ENCODE results near the gene ADGRF1. TPM values are rescaled to one million over a fixed set of nuclear protein-coding genes. Genes with fewer than 3 reads are reported as not detected.
"Not testable (repeated sequence)": the region's sequence is repeated elsewhere in the genome, so short reads cannot be mapped to it uniquely, and the experiment has no call there.

ADGRF1 gene
- polyA plus RNA-seq, 10 donors, result 0.07 to 0.22 (median 0.14) TPM; not detected in 3

DNA sequence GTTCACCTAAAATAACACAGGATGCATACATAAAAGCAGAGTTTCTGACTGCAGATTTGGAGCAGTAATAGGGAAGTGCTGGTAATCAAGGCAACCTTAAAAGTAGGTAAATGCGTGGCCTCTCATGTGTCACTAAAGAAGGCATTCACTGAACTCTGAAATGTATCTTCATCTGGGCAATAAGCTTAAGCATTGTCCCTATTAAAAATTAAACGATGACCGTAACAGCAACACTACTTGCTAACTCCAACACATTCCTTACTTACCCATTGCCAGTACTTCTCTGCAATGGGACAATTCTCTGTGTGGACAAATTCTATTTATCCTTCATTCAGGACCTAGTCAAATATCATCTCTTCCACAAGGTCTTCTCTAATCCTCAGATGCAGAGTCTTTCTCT is 19.9 kb downstream of the ADGRF1 start:
- no peak for DNase-seq

DNA sequence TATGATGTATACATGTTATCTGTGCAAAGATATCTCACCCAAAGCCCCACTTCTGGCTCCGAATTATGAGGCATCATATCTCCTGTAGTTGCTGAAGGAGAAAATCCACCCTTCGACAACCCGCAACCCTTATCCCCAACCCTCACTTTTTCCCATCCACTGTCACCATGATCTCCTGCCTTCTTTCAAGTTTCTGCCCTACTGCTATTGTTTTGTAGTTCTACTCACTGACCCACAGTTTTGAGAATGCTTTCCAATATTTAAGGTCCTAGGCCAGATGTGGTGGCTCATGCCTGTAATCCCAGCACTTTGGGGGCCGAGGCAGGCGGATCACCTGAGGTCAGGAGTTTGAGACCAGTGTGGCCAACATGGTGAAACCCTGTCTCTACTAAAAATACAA is 22.2 kb downstream of the ADGRF1 start:
- no peak for DNase-seq

DNA sequence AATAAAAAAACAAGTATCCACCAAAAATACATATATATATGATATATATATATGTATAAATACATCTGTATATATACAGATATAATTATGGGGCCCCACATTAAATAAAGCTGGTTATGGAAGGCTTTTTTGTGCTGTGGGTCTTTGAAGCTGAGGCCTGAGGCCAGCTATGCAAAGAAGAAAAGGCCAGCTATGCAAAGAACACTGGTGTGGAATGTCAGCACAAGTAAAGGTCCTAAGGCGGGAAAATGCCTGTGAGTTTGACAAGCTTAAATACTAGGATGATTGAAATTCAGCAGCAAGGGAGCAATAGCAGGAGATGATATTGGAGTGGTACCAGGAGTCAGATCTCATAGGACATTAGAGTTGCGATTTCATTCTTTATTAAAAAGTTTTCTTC is 25.2 kb downstream of the ADGRF1 start:
- DNase-seq, result no peak

DNA sequence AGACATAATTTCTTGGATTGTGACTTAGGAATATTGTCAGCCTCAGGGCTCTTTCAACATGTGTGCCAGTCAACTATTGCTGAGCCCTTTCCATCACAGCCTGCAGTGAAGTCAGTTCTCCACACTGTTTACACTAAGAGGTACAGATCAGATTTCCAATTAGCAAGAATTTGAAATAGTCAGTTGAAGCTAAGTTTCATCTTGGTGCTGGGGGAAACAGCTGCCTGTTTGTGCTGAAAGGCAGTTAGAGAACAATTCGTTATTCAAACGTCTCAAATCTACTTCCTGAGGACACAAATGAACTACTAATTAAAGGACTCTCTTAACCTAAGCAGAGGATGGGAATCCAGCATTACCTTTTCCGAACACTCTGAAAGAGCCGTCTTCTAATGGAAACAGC is 25.9 kb downstream of the ADGRF1 start:
- peak in 1 of 3 donors; percentile 4 for DNase-seq

DNA sequence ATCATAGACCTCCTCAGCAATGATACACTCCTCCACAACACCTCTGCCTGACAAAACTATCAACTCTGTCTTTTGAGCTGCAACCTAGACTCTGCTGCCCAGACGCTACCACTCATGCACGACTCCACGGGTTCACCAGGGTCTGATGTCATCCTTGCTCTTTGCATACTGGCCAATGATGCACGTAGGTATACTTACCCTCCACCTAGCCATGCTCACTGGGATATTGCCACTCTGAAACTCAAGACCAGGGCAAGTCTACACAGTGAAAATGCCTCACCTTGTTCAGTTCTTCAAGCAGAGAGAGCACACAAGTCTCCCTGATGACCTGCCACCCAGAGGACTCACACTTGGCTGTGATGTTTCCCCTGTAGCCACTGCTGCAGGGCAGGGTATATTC is 27.7 kb downstream of the ADGRF1 start:
- DNase-seq, result no peak

DNA sequence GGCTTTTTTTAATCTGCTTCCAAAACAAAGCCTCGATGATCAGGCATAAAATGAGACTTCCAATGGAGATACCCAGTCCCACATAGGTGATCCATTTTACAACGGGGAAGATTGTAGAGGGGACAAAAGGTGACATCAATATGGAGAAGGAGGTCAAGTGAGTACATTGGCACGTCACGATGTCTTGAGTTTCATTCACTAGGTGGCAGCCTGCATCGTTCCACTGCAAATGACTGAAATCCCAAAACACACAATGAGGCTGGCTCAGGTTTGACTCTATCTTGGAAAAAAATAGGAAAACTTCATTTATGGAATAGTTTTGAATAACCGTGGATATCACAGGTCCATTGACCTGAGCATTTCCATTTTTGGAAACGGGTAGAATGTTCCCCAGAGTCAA is 32.5 kb downstream of the ADGRF1 start:
- no peak for DNase-seq

DNA sequence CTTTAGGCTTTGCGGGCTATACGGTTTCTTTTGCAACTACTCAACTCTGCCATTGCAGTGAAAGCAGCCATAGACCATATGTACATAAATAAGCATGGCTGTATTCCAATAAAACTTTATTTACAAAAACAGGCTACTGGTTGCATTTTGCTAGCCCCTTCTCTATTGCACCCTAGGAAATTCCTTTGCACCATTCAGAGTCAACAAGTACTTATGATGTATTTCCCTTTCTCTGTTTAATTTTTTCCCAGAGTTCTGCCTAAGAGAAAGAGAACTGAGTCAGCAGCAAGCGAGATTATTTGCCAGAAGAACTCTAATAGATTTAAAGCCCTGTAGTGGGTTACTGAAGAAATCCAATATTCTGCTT is 33.8 kb downstream of the ADGRF1 start:
- no peak for DNase-seq

DNA sequence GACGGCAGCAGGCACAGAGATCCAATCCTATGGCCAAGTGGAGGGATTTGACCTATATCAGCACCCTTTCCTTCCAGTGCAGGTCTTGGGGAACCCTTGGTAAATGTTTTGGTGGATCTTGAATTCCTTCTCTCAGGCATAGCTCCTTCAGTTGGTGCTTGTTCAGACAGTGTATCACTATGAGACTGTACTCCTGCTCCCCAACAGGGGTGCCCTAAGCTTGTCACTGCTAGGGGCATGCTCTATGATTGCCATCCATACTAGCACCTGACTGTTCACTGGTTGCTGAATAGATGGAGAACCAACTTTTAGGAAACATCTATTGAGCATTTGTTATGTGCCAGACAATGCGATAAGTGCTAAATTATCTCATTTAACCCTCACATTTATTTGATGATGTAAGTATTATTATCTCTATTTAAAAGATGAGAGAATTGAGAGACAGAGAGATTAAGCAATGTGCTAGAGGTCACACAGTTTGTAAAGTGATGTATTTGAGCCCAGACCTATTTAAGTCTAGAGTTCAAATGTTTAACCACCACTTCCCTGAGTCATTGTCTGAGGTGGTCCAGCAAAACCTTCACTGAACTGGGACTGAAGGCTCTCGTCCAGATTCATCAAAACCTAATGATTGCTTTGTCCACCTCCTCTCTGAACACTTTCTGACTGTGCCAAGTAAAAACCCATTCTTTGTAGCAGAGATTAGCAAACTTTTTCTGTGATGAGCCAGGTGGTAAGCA is 34.3 kb downstream of the ADGRF1 start:
- no peak for DNase-seq

DNA sequence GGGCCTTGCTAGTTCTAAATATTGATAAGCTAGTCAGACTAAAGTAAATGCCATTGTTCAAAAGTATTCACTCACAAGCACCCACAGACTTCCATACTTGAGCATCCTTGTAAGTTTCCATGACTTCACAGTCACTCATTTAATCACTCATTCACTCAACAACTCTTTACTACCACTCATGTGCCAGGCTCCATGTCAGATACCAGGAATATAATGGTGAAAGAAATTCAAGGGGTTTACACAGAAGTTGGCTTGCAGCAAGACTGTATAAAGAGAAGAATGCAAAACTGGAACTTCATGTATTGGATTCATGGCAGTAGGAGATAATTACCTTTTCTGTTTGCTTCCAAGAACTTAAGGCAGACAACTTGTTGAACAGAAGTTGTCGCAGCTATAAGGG is 36.6 kb downstream of the ADGRF1 start:
- DNase-seq, result no peak

DNA sequence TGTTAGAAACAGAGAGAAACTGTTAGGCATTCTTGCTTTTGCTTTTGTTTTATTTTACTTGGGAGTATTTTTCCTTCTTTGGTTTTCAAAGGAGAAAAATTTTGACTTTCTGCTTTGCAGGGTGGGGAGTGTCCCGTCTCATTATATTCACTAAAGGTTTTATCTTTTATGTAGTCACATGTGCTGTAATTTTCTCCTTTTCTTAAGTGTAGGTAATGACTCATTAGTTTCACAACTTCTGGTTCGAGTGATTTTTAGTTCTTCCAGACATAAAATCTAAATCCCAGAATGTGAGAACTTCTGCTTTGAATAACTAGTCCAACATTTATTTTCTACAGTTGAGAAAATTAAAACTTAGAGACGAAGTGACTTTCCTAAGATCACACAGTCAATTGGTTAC is 37.7 kb downstream of the ADGRF1 start:
- no peak for DNase-seq

DNA sequence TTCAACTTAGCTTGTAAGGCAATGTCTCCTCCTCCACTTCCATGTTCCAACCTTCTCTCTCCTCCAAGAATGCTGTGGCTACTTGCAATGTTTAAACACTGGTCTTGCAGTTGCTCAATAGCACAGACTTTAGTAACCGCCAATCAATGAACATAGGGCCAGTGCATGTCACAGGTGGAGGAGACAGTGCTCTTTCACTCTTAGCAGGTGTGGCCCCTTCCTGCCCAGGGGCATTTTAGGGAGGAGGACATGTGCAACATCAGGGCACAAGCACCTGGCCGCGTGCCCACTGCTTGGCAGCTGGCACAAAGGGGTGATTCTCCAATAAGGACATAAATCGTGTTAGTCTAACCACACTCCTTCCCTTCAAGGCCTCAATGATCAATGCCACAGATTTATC is 41.3 kb downstream of the ADGRF1 start:
- DNase-seq, result no peak

DNA sequence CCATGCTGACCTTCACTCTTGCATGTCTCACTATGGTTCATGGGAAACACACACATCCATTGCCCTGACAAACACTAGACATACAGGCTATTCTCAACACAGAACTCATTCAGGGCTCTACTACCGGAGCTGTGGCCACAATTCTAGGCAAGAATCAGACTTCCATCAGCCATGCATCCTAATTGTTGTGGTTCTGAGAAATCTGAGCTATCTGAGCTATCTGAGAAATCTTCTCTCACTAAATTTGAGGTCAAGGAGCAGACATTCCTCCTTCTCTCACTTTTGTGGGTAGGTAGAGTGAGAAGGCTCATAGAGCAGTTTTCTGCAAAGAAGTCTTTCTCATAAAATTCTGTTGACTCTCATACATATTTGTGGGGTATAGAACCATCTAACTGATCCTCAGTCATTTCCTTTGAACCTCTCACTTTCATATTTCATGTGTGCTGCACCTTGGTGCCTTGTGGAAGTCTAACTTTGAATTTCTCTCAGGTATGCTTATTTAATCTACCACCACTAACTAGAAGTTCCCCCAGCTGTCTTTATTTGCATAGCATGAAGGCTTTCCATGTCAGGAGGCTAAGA is 43.6 kb downstream of the ADGRF1 start:
- DNase-seq, result no peak

DNA sequence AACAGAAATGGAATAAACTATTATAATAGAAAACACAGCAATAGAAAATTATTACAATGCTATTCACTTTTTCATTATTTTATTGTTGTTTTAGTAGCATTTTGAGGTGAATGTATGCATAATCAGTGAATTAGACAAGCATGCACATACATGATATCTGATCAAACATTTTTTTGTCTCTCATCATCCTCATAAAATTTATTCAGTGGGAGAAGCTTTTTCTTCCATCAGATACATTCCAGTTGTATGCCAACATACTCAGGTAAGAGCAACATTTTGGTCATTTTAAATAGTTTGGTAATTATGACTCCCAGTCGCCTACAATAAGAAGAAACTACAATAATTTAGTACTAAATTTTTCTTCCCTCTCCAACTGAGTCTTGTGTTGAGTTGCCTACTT is 44.5 kb downstream of the ADGRF1 start:
- no peak for DNase-seq

DNA sequence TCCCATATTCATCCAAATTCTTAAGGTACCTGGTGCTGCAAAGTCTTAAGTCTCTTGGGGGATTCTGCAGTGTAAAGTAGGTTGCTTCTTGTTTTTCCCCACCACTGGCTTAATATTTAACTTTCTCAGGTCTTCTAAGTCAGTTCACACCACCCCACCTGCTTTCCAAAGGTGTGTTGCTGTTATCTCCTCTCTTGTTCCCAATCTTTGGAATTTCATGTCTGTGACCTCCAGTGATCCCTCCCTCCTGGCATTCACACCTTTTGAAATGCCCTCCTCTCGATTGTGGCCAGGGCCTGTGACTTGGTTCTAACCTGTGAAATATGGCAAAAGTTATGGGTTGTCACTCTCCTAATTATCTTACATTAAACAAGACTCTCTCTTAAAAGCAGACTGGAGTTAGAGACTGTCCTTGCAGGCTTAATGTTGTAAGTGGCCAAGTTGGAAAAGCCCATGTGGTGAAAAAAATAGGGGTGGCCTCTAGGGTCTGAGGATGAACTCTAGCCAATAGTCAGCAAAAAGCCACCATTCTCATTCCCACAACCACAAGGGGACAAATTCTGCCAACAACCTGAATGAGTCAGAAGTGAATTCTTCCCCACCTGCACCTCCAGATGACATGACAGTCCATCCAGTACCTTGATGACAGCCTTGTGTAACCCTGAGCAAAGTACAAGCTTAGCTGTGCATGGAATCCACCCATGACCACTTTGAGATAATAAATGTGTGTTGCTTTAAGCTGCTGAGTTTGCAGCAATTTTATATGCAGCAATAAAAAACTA is 45.1 kb downstream of the ADGRF1 start:
- no peak for DNase-seq

DNA sequence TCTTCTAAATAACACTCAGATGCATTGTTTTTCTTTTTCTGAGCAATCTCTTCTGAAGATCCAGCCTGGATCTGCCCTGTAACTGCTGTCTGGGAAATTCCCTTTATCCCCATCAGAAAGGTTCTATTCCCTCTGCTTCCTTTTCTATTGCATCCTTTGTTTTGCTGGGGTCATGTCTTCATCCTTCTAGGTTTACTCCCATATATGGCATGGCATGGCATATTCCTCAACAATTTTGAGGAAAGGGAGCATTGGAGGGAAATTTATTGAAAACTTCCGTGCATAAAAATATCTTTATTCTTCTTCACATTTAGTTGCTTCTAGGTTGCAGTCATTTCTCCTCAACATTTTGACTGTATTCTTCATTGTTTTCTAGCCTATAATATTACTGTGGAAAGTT is 47.2 kb downstream of the ADGRF1 start:
- no peak for DNase-seq

DNA sequence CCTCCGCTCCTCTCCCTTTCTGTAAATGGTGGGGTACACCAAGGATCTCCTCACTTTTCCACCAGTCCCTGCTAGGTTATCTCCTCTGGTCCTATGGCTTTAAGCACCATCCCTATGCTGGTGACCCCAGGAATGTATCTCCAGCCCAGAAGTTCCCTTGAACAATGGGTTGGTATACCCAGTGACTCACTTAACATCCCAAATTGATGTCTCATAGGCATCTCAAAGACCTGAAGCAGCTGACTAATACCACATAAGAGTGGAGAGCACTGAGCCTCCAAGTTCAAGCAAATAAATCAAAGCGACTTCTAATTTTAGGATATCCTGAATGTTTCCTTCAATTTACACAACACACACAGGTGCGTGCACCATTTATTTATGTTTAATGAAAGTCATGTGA is 48.3 kb downstream of the ADGRF1 start:
- peak in 1 of 3 donors; percentile 23 for DNase-seq

DNA sequence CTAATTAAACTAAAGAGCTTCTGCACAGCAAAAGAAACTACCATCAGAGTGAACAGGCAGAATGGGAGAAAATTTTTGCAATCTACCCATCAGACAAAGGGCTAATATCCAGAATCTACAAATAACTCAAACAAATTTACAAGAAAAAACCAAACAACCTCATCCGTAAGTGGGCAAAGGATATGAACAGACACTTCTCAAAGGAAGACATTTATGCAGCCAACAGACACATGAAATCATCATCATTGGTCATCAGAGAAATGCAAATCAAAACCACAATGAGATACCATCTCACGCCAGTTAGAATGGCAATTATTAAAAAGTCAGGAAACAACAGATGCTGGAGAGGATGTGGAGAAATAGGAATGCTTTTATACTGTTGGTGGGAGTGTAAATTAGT is 49.7 kb downstream of the ADGRF1 start:
- DNase-seq, result not testable (repeated sequence)

DNA sequence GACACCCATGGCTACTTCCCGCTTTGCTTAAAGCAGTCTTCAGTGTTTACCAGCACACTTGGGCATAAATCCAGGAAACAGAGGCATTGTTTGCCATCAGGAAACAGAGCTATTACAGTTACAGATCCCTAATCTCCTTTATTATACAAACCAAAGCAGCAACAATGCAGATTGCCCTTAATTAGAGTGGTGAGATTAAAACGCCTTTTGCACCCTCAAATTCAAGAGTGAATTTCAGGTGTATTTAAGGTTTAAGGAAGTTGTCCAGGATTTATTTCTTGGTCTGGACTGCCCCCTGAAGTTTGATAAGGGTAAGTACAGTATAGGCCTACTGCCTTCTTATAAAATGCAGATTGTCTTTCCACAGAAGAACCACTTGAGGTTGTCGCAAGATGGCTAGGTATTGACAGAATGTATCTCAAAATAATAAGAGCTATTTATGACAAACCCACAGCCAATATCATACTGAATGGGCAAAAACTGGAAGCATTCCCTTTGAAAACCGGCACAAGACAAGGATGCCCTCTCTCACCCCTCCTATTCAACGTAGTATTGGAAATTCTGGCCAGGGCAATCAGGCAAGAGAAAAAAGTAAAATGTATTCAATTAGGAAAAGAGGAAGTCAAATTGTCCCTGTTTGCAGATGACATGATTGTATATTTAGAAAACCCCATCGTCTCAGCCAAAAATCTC is 51.2 kb downstream of the ADGRF1 start:
- DNase-seq, result peak; percentile 31 to 75 (median 55)

DNA sequence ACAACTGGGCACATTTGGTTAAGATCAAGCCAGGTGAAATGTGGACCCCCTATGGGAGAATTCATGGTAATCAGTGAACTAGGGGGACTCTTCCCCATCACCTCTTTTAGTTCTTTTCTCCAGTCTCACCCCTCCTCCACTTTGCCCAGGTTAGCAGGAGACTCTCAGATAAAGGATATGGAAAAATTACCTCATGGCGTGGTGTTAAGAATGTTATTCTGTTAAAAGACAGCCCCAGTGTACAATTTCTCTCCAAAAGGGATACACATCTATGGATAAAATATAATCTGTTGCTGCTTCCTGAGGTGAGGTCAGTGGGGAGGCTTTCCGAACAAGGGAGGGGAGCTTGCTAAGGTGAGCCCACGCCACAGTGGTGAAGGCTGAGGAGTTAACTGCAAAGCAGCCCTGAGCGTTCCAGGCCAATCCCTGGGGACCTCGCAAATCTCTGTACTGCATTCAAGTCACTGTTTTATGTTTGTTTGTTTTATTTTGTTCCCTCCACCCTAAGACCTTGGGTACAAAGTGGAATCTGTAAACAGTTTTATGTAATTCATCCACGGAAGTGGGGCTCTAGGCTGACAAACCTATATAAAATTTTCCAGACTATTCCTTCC is 52.0 kb downstream of the ADGRF1 start:
- DNase-seq, result peak in 2 of 3 donors; percentile 6 to 26

DNA sequence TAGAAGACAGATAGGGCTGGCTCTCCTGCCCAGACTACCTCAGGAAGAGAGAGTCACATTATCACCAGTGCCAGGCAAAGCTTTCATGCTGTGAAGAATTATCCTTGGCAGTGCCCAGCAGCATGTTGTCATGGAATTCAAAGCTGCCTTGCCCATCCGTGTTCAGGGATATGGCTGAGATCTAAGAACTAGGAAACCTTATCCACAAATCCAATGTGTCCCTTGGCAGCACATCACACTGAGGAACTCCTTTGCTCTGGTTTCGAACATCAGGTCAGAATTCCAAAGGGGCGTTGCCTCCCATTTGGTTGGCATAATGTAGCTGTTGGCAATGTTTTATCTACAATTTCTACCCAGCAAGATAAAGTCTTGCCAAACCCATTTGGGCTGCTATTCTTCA is 52.7 kb downstream of the ADGRF1 start:
- DNase-seq, result no peak

DNA sequence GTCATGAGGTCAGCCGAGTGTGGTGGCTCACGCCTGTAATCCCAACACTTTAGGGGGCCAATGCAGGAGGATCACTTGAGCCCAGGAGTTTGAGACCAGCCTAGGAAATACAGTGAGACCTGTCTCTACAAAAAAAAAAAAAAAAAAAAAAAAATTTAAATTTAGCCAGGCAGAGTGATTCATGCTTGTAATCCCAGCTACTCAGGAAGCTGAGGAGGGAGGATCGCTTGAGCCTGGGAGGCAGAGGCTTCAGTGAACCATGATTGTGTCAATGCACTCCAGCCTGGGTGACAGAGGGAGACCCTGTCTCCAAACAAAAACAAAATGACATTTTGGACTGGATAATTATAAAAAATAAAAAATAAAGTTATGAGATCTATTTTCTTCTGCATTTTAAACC is 56.2 kb downstream of the ADGRF1 start:
- DNase-seq, result no peak

DNA sequence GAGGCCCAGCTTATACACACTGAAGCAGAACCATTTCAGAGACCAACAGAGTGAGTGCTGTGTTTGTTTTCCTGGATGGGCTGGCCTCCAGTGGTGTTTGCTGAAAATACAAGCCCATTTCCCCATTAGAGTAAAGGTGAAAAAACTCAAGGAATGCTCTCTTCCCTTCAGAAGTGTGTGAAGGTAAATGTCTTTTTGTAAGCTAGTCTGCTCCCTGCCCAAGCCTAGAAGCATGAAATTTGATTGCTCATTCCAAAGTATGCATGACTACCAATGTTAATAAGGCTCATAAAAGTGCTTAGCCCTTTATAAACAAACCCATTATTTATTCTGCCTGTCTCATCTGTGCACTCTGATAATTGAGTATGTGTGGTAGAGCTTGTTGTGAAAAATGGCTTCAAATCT is 59.1 kb downstream of the ADGRF1 start:
- DNase-seq, result no peak
